ENCODE measurements around the gene SHD. TPM values are rescaled to one million over a fixed set of nuclear protein-coding genes. Genes with fewer than 3 reads are reported as not detected.

SHD gene
- total RNA-seq, 1 experiment from 2014 or later, result not detected

GRCh38 chr19:4232614-4233281 is 46.3 kb upstream of the SHD start:
- POLR2A ChIA-PET (ENCODE audit: low non-redundant PET), result no interaction called here
- no peak for DNase-seq (ENCODE audit: low spot score)
- peaks cover 7% of the 10 kb centered on the region for H3K4me1 ChIP-seq (ENCODE audit: insufficient read depth, low read length, poor library complexity, severe bottlenecking)
- H3K9me3 ChIP-seq (ENCODE audit: low read depth, low read length, poor library complexity, severe bottlenecking), result no peaks in the 10 kb centered on the region
- H3K27me3 ChIP-seq (replicated peaks; ENCODE audit: insufficient read depth, low read depth, low read length, poor library complexity), result no peaks in the 10 kb centered on the region
- H3K27ac ChIP-seq (ENCODE audit: low read depth, low read length, poor library complexity, severe bottlenecking), result no peak overlapping the region
- CTCF ChIA-PET, result interaction anchor here (0.6 kb wide), 3 partner anchors 9 to 139 kb away, joined by 3 to 5 read pairs (median 3); no protein-coding TSS in a partner anchor
- TF ChIP-seq CTCF (conservative IDR thresholded peaks at IDR 0.05; ENCODE audit: low read depth, low read length) (no peak), EZH2 (IDR thresholded peaks at IDR 0.05; ENCODE audit: borderline replicate concordance, low read depth, low read length, poor library complexity, severe bottlenecking) (no peak)
- H3K36me3 ChIP-seq (ENCODE audit: insufficient read depth, low read length, poor library complexity, severe bottlenecking), result no peaks in the 10 kb centered on the region
- BruUV-seq (replicated peaks), result no TSS peak
- no peak overlapping the region for H3K4me3 ChIP-seq (ENCODE audit: low read depth, low read length, poor library complexity, severe bottlenecking)
- intact Hi-C loops (cut with micrococcal nuclease; ENCODE audit: unreplicated experiment), result no loop called here

GRCh38 chr19:4233282-4233853 is 45.7 kb upstream of the SHD start:
- intact Hi-C loops (cut with micrococcal nuclease; ENCODE audit: unreplicated experiment), result no loop called here
- no peak overlapping the region for H3K4me3 ChIP-seq (ENCODE audit: low read depth, low read length, poor library complexity, severe bottlenecking)
- DNase-seq (ENCODE audit: low spot score), result peak; percentile 68
- no peak overlapping the region for H3K27ac ChIP-seq (ENCODE audit: low read depth, low read length, poor library complexity, severe bottlenecking)
- H3K27me3 ChIP-seq (replicated peaks; ENCODE audit: insufficient read depth, low read depth, low read length, poor library complexity), result no peaks in the 10 kb centered on the region
- CTCF ChIA-PET, result interaction anchor here (0.6 kb wide), 4 partner anchors 8 to 157 kb away, joined by 3 to 5 read pairs (median 3); no protein-coding TSS in a partner anchor
- no peaks in the 10 kb centered on the region for H3K9me3 ChIP-seq (ENCODE audit: low read depth, low read length, poor library complexity, severe bottlenecking)
- TF ChIP-seq EZH2 (IDR thresholded peaks at IDR 0.05; ENCODE audit: borderline replicate concordance, low read depth, low read length, poor library complexity, severe bottlenecking) (no peak), CTCF (conservative IDR thresholded peaks at IDR 0.05; ENCODE audit: low read depth, low read length) (peak; percentile 83)
- POLR2A ChIA-PET (ENCODE audit: low non-redundant PET), result no interaction called here
- no peaks in the 10 kb centered on the region for H3K36me3 ChIP-seq (ENCODE audit: insufficient read depth, low read length, poor library complexity, severe bottlenecking)
- BruUV-seq (replicated peaks), result no TSS peak
- peaks cover 7% of the 10 kb centered on the region for H3K4me1 ChIP-seq (ENCODE audit: insufficient read depth, low read length, poor library complexity, severe bottlenecking)

- Histone ChIP-seq H3K4me1 (ENCODE audit: insufficient read depth, low read length, poor library complexity, severe bottlenecking) (no peaks in the 10 kb centered on the region), H3K4me3 (ENCODE audit: low read depth, low read length, poor library complexity, severe bottlenecking) (no peak overlapping the region), H3K9me3 (ENCODE audit: low read depth, low read length, poor library complexity, severe bottlenecking) (no peaks in the 10 kb centered on the region), H3K27ac (ENCODE audit: low read depth, low read length, poor library complexity, severe bottlenecking) (no peak overlapping the region), H3K36me3 (ENCODE audit: insufficient read depth, low read length, poor library complexity, severe bottlenecking) (no peaks in the 10 kb centered on the region), H3K27me3 (replicated peaks; ENCODE audit: insufficient read depth, low read depth, low read length, poor library complexity) (no peaks in the 10 kb centered on the region)
- CTCF ChIA-PET, result interaction anchor here (0.6 kb wide), 1 partner anchor 14 kb away, joined by 3 read pairs; no protein-coding TSS in a partner anchor
- no peak for DNase-seq (ENCODE audit: low spot score)
- BruUV-seq (replicated peaks), result no TSS peak
- TF ChIP-seq CTCF (conservative IDR thresholded peaks at IDR 0.05; ENCODE audit: low read depth, low read length) (no peak), EZH2 (IDR thresholded peaks at IDR 0.05; ENCODE audit: borderline replicate concordance, low read depth, low read length, poor library complexity, severe bottlenecking) (no peak)
- intact Hi-C loops (cut with micrococcal nuclease; ENCODE audit: unreplicated experiment), result no loop called here
- POLR2A ChIA-PET (ENCODE audit: low non-redundant PET), result no interaction called here
These were observed 44.8 kb upstream of the SHD start for GRCh38 chr19:4234142-4234861.
